ENCODE data around the gene SPATA4.

The SPATA4 gene

GRCh38 chr4:176191974-176192373 is 3.4 kb downstream of the SPATA4 start:
- in situ Hi-C loops (cut with MboI; ENCODE audit: low sequenced_read_pairs) = no loop called here

GRCh38 chr4:176189891-176190795 is 5.2 kb downstream of the SPATA4 start:
- in situ Hi-C loops (cut with MboI; ENCODE audit: low sequenced_read_pairs) = no loop called here

GRCh38 chr4:176188654-176189053 is 6.7 kb downstream of the SPATA4 start:
- in situ Hi-C loops (cut with MboI; ENCODE audit: low sequenced_read_pairs) = no loop called here

- in situ Hi-C loops (cut with MboI; ENCODE audit: low sequenced_read_pairs) = no loop called here
Measured at GRCh38 chr4:176187624-176188023, 7.8 kb downstream of the SPATA4 start.

- in situ Hi-C loops (cut with MboI; ENCODE audit: low sequenced_read_pairs) = no loop called here
Measured at GRCh38 chr4:176186671-176187395, 8.6 kb downstream of the SPATA4 start.

GRCh38 chr4:176186067-176186466 is 9.3 kb downstream of the SPATA4 start:
- in situ Hi-C loops (cut with MboI; ENCODE audit: low sequenced_read_pairs) = no loop called here

GRCh38 chr4:176185051-176185450 is 10.3 kb downstream of the SPATA4 start:
- in situ Hi-C loops (cut with MboI; ENCODE audit: low sequenced_read_pairs) = no loop called here

- in situ Hi-C loops (cut with MboI; ENCODE audit: low sequenced_read_pairs) = no loop called here
Measured at GRCh38 chr4:176163041-176163440, 32.3 kb downstream of the SPATA4 start.

GRCh38 chr4:176156656-176157055 is 38.7 kb downstream of the SPATA4 start:
- in situ Hi-C loops (cut with MboI; ENCODE audit: low sequenced_read_pairs) = no loop called here

- in situ Hi-C loops (cut with MboI; ENCODE audit: low sequenced_read_pairs) = no loop called here
Measured at GRCh38 chr4:176153124-176153523, 42.3 kb downstream of the SPATA4 start.

- in situ Hi-C loops (cut with MboI; ENCODE audit: low sequenced_read_pairs) = no loop called here
Measured at GRCh38 chr4:176150704-176151103, 44.7 kb downstream of the SPATA4 start.

- in situ Hi-C loops (cut with MboI; ENCODE audit: low sequenced_read_pairs) = no loop called here
Measured at GRCh38 chr4:176150356-176150682, 45.1 kb downstream of the SPATA4 start.

GRCh38 chr4:176149680-176150355 is 45.6 kb downstream of the SPATA4 start:
- in situ Hi-C loops (cut with MboI; ENCODE audit: low sequenced_read_pairs) = no loop called here

- in situ Hi-C loops (cut with MboI; ENCODE audit: low sequenced_read_pairs) = no loop called here
Measured at GRCh38 chr4:176142253-176142652, 53.1 kb downstream of the SPATA4 start.

GRCh38 chr4:176139518-176139917 is 55.9 kb downstream of the SPATA4 start:
- in situ Hi-C loops (cut with MboI; ENCODE audit: low sequenced_read_pairs) = no loop called here

GRCh38 chr4:176137631-176138030 is 57.8 kb downstream of the SPATA4 start:
- in situ Hi-C loops (cut with MboI; ENCODE audit: low sequenced_read_pairs) = no loop called here

GRCh38 chr4:176134670-176135069 is 60.7 kb downstream of the SPATA4 start:
- in situ Hi-C loops (cut with MboI; ENCODE audit: low sequenced_read_pairs) = no loop called here
